Prostate gland (tissue), 2 donors: Measurements from ENCODE around the gene FAM222A.
A peak's percentile ranks its signal among the peaks of the same experiment; 100 is the strongest.

ENCODE experiments used
- POLR2A ChIP-seq: fragments of 450-650 bp; IDR thresholded peaks from one replicate; pipeline ENCODE4 v1.6.1; 2016; ENCODE audit warnings: antibody characterized with exemption, mild to moderate bottlenecking
- POLR2AphosphoS5 ChIP-seq: sonication (generic); formaldehyde crosslinking; IDR thresholded peaks from one replicate; pipeline ENCODE4 v1.6.1; 2017; ENCODE audit warnings: antibody characterized with exemption
- TF ChIP-seq, protein P1 (sequence below), 4 experiments: fragments of 200-600 bp in 2 of 4; fragments of 450-650 bp in 2 of 4; sonication (generic) in 2 of 4; IDR thresholded peaks; 1 replicate in 3 of 4; 2 replicates in 1 of 4; pipeline ENCODE4 v1.5.1; 2016 to 2019; ENCODE audit warnings: antibody characterized with exemption in 4 of 4, mild to moderate bottlenecking in 2 of 4, moderate library complexity in 2 of 4

DNA sequence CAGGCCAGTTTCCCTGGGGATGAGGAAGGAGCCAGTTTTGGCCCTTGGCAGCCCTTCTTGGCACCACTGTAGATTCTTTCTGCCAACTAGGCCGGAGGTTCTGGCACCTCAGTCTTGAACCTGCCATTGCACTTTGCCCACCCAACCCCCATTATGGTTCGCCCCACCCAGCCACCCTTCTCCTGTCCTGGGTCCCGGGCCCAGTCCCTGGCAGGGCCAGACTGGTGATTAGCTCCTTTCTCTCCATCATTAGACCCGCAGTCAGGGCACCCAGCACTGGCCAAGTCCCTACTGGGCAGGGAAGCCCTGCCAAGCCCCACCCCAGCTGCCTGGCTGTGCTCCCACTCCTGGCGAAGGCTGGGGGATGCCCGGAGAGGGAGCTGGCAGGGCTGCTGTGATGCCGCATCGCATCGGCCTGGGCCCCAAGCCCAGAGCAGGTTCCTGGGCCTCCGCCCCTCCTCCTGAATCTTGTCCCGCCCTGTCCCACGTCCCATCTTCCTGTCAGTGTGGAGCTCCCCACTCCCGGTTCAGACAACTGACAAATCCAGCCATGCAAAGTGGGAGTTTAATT lies 9.8 kb downstream of the FAM222A start:
- TF ChIP-seq, protein P1, sequence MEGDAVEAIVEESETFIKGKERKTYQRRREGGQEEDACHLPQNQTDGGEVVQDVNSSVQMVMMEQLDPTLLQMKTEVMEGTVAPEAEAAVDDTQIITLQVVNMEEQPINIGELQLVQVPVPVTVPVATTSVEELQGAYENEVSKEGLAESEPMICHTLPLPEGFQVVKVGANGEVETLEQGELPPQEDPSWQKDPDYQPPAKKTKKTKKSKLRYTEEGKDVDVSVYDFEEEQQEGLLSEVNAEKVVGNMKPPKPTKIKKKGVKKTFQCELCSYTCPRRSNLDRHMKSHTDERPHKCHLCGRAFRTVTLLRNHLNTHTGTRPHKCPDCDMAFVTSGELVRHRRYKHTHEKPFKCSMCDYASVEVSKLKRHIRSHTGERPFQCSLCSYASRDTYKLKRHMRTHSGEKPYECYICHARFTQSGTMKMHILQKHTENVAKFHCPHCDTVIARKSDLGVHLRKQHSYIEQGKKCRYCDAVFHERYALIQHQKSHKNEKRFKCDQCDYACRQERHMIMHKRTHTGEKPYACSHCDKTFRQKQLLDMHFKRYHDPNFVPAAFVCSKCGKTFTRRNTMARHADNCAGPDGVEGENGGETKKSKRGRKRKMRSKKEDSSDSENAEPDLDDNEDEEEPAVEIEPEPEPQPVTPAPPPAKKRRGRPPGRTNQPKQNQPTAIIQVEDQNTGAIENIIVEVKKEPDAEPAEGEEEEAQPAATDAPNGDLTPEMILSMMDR (IDR thresholded peaks at IDR 0.05), result no peak
- peak; percentile 16 for TF ChIP-seq POLR2AphosphoS5
- no peak for TF ChIP-seq POLR2A
